ENCODE results near the gene ZNF430.
"Not testable (repeated sequence)": the region's sequence is repeated elsewhere in the genome, so short reads cannot be mapped to it uniquely, and the experiment has no call there.

ZNF430 gene

DNA sequence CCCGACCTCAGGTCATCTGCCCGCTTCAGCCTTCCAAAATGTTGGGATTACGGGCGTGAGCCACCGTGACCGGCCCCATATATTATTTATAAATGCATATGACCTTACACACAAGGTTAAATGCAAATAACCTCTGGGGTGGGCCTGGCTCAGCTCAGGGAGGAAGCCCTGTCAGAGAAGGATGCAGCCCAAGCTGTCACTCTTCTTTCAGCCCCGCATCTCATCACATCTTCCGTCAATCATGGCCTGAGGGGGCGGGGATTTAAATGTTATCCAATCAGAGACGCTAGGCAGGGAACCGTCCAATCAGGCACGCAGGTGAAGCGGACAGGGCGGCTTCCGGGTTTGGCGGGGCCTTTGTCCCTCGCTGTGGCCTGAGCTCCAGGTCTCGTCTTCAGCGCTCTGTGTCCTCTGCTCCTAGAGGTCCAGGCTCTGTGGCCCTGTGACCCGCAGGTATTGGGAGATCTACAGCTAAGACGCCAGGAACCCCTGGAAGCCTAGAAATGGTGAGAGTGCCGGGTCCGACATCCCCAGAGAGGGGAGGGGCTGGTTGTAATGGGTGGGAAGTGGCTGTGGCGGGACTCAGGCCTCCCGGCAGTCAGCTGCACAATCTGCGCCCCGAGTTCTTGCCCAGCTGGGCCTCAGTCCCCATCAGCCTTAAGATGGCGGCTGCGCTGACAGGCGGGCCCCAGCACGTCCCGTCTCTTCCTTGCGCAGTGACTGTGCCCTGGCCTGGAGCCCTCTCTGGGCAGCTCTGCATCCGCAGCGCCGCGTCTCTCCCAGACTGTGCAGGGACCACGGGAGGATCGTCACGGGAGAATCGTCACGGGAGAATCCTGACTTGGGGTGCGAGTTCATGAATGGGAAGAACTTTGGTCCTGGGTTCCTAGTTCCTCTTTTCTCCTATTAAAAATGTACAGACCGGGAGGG is at the start of gene ZNF430:
Gene ZNF430, plus strand, starts transcription at position 360 of the 930 bp plus-strand sequence. Its CDS starts 144 bp downstream, at position 504.
- peak; percentile 97 for DNase-seq (ENCODE audit: low spot score)

DNA sequence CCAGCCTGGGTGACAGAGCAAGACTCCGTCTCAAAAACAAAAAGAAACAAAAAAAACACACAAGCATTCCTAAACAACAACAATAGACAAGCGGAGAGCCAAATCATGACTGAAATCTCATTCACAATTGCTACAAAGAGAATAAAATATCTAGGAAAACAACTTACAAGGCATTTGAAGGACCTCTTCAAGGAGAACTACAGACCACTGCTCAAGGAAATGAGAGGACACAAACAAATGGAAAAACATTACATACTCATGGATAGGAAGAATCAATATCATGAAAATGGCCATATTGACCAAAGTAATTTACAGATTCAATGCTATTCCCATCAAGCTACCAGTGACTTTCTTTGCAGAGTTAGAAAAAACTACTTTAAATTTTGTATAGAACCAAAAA is 27.7 kb upstream of the ZNF430 start:
- DNase-seq (ENCODE audit: low spot score) = not testable (repeated sequence)

DNA sequence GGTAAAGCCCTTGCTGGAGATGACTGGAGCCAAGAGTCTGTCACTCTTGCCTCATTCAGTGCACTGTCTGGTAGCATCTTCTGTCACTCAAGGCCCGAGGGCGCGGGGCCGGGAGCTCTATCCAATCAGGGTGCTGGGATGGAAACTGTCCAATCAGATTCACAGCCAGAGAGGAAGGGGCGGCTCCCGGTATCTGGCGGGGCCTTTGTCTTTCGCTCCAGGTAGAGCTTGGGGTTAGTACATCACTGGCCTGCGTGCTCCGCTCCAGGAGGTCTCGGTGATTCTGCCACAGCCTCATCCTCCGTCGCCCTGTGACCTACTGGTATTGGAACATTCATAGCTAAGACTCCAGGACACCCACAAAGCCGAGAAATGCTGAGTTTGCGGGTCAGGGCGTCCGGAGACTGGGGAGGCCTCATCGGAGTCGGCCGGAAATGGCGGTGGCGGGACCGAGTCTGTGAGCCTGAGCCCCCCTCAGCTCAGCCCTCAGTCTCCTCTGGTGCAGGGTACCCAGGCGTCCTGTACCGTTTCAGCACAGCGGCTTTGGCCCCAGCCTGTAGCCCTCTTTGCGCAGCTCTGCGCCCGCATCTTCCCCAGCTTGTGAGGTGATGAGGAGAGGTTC is 20.6 kb upstream of the ZNF430 start:
- DNase-seq (ENCODE audit: low spot score) = peak; percentile 96

DNA sequence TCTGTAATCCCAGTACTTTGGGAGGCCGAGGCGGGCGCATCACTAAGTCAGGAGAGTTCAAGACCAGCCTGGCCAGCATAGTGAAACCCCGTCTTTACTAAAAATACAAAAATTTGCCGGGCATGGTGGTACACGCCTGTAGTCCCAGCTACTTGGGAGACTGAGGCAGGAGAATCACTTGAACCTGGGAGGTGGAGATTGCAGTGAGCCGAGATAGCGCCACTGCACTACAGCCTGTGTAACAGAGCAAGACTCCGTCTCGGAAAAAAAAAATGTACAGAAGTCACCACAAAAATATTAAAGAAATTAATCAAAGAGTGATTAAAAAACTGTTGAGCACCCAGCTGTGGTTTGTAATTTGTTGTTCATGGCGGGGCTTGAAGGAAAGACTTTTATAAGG is 781 bp downstream of the ZNF430 start:
- not testable (repeated sequence) for DNase-seq (ENCODE audit: low spot score)

DNA sequence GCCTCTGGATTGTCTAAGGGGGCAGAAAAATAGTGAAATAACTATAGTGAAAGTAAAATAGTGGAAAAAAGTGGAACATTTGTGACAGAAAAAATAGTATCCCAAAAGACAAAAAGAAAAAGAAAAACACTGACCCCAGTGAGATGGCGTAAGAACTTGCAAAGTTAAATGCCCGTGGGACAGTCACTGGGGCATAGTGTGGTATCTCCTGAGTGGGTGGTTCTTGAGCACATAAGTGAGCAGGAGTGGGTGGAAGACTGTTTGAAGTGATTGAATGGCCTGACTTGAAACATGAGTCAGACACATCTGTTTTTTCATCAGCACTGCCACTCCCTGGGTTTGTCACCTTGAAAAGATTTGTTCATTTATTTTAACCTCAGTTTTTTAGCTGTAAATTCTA is 2.5 kb downstream of the ZNF430 start:
- DNase-seq (ENCODE audit: low spot score) = peak; percentile 42

DNA sequence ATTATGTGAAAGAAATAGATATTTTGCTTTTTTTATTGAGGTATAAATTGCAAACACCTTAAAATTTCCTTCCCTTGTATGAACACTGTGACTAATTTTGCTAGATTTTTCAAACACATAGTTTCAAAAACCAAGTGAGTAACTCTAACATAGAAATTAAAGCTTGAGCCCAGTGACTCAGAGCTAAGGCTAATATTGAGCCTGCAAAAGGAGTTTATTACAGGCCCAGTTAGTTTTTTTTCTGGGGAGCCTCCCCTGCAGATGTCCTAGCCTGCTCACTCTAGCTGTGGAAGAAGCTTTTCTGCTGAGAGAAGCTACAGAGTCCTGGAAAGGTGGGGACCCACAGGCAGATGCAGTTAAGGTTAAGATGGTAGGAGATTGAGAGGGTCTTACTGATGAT is 3.4 kb downstream of the ZNF430 start:
- no peak for DNase-seq (ENCODE audit: low spot score)

DNA sequence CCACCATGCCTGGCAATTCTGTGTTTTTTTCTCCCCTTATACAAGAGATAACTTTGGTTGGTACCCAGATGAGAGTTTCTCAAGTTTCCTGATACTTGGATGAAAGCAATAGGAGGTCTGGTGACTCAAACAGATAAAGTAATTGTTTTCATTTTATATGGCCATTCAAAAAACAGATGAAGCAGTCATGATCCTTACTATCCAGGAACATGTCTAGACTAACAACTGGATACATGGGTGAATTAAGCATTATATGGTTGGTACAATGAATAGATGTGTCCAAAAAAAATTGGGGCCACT is 8.5 kb downstream of the ZNF430 start:
- no peak for DNase-seq (ENCODE audit: low spot score)

DNA sequence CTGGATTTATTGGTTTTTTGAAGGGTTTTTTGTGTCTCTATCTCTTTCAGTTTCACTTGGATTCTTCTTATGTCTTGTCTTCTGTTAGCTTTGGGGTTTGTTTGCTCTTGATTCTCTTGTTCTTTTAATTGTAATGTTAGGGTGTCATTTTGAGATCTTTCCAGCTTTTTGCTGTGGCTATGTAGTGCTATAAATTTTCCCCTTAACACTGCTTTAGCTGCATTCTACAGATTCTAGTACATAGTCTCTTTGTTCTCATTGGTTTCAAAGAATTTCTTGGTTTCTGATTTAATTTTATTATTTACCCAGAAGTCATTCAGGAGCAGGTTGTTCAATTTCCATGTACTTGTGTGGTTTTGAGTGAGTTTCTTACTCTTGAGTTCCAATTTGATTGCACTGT is 24.6 kb downstream of the ZNF430 start:
- no peak for DNase-seq (ENCODE audit: low spot score)

DNA sequence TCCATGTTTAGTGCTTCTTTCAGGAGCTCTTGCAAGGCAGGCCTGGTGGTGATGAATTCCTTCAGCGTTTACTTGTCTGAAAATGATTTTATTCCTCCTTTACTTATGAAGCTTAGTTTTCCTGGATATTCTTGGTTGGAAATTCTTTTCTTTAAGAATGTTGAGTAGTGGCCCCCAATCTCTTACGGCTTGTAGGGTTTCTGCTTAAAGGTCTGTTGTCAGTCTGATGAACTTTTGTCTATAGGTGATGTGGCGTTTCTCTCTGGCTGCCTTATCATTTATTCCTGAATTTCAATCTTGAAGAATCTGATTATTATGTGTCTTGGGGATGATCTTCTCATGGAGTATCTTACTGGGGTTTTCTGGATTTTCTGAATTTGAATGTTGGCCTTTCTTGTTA is 26.0 kb downstream of the ZNF430 start:
- no peak for DNase-seq (ENCODE audit: low spot score)

DNA sequence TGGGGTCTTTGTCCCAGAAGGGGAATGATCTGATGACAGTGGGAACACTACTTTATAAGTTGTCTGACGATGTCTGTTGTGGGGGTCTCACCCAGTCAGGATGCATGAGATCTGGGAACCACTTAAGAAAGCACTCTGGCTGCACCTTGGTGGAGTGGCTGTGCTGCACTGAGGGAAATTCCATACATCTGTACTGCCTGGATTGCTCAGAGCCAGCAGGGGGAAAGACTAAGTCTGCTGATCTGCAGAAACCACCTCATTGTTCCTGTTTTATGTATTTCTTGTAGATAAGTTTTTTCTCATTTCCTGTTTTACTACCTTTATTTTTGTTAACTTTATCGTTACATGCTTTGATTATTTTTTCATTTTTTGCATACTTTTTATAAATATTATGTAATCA is 27.3 kb downstream of the ZNF430 start:
- no peak for DNase-seq (ENCODE audit: low spot score)

DNA sequence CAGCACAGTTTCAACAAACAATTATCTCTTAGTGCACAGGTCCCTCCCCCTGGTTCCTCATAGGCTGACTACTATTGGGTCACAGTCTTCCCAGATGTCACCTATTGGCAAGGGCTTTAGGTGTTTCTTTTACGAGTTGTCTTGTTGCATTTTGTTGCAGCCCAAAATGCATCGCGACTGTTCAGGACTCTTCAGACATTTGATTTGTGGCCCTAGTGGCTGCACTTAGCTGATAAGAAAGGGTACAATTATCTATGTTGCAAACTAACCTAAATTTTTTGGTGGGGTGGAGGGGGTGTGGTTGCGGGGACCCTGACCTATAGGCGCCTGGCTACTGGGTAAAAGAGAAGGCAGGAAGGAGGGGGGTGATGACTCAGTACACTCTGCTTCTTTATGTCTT is 32.4 kb downstream of the ZNF430 start:
- DNase-seq (ENCODE audit: low spot score) = no peak

DNA sequence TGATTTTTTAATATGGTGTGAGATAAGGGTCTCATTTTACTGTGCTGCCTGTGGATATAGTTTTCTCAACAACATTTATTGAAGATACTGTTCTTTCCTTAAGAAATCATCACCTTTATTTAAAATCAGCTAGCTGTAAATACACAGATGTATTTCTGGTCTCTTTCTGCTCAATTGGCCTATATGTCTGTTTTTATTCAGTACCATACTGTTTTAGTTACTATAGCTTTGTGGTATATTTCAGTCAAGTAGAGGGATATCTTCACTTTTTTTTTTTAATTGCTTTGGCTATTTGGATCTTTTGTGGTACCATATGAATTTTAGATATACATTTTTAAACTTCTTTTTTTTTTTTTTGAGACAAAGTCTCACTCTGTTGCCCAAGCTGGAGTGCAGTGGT is 44.9 kb downstream of the ZNF430 start:
- DNase-seq (ENCODE audit: low spot score) = no peak

DNA sequence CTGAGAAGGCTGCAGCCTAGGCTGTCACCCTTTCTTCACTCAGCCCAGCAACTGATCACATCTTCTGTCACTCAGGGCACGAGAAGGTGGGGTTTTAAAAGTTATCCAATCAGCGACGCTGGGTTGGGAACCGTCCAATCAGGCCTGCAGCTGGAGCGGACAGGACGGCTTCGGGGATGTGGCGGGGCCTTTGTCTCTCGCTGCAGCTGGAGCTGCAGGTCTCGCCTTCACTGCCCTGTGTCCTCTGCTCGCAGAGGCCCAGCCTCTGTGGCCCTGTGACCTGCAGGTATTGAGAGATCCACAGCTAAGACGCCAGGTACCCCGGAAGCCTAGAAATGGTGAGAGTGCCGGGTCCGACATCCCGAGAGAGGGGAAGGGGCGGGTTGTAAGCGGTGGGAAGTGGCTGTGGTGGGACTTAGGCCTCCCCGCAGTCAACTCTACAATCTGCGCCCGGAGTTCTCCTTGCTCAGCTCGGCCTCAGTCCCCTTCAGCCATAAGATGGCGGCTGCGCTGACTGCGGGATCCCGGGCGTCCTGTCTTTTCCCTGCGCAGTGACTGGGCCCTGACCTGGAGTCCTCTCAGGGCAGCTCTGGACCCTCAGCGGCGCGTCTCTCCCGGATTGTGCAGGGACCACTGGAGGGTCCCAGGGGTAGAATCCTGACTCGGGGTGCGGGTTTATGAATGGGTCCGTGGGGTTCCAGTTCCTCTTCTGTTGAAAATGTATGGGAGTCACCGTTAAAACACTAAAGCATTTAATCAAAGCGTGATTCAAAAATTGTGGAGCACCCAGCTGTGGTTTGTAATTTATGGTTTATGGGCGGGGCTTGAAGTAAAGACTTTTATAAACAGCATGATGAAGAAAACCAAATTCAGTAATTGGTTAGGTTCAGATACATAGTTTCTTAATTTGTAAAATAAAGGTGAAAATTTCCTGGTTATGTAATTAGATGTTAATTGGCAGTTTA is 61.8 kb downstream of the ZNF430 start, which contains the start of gene ZNF714:
Gene ZNF714, plus strand, starts transcription at position 193 of the 965 bp plus-strand sequence. CDS start 16,066 bp downstream, outside the sequence.
- DNase-seq (ENCODE audit: low spot score) = peak; percentile 92

DNA sequence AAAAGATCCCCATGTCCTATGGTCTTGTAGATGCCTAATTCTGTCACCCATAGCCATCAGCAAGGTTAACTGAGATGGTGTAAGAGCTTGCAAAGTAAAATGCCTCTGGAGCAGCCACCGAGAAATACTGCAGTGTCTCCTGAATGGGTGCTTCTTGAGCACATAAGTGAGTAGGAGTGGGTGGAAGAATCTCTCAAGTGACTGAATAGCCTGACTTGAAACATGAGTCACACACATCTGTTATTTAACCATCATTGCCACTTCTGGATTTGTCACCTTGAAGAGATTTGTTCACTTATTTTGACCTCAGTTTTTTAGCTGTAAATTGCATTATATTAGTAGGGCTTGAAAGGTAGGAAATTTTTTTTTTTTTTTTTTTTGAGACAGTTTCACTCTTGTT is 63.9 kb downstream of the ZNF430 start:
- peak; percentile 64 for DNase-seq (ENCODE audit: low spot score)

DNA sequence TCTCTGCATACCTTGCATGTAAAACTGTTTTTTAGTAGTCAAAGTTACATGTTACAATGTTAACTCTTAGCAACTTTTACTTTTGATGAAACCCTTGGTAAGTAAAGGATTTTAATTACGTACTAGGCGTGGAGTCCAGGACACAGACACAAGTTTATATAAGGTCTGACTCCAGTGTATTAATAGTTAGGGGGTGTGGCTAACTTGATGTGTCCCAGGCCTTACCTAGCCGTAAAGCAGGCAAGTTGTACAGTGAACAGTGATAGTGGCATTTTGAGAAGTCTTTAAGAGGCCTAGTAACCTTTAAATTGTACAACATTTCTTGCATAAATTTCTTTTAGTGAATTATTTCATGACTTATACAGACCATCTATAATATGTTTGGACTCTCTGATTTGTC is 67.4 kb downstream of the ZNF430 start:
- DNase-seq (ENCODE audit: low spot score) = no peak

DNA sequence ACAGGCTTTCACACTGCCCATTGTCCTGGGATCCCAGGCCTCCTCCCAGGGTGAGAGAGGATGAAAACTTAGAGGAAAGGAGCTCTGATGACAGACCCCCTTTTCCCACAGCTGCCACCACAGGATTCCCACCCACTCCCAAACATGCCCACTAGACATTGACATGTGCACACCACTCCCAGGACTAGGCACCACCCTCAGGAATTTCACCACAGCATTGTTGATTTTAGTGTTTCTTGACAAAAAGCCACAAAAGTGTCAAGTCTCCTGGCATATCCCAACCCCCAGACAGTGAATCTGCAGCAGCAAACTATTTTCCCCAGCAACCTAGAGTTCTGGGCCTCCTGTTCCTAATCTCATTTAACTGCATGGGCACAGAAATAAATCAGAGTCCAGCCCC is 71.7 kb downstream of the ZNF430 start:
- no peak for DNase-seq (ENCODE audit: low spot score)

DNA sequence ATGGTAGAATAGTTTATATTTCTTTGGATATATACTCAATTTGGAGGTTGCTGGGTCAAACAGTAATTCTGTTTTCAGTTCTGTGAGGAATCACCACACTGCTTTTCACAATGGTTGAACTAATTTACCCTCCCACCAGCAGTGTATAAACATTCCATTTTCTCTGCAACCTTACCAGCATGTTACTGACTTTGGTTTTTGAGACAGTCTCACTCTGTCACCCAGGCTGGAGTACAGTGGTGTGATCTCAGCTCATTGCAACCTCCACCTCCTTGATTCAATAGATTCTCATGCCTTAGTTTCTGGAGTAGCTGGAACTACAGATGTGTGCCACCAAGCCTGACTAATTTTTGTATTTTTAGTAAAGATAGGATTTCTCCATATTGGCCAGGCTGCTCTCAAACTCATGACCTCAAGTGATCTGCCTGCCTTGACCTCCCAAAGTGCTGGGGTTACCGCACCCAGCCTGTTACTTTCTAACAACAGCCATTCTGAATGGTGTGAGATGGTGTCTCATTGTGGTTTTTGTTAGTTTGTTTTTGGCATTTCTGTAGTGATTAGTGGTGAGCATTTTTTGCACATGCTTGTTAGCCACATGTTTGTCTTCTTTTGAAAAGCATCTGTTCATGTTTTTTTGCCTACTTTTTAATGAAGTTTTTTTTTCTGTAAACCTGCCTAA is 74.0 kb downstream of the ZNF430 start:
- no peak for DNase-seq (ENCODE audit: low spot score)

DNA sequence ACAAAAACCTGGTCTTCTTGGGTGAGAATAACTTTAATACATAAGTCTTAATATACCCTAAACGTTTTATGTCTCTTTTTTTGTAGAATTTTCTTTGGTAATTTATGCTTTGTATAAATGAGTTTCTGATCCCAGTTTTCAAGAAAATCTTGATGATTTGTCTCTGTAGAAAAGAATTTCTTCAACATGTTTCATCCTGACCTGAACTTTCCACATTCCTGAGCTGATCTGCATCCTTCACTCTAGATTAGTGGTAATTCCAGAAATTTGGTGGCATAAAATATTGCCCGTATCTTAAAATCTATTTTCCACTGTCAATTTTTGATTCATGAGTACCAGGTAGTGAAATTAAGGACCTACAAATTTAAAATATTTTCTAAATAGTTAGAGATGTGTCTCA is 77.8 kb downstream of the ZNF430 start:
- DNase-seq (ENCODE audit: low spot score) = no peak

DNA sequence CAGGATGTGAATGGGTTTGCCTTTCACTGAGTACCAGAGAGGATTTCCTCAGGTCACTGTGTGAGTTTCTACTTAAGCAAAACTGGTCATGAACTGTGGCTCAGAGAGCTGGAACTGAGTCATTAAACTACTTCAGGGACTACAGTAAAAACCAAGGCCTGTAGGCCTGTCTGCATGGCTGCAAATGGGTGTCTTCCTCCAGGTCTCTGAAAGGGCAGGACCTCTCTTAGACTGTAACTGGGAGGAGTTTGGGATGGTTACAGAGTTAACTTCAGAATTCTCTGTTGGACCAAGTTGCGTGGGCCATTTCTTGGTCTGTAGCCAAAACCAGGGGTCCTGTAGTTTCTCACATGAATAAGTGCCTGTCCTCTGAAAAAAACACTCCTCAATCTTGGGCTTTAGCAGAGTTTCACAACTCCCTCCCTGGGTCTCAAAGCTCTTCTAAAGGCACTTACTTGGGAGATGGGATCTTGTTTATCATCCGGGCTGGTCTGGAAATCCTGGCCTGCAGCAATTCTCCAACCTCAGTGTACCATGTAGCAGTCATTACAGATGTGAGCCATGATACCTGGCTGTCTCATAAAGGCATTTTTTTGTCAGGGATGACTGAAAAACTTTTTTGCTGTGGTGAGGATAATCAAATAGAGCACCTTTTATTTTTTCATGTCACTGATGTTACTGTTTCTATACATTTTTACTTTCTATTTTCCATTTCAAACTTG is 81.2 kb downstream of the ZNF430 start:
- no peak for DNase-seq (ENCODE audit: low spot score)

DNA sequence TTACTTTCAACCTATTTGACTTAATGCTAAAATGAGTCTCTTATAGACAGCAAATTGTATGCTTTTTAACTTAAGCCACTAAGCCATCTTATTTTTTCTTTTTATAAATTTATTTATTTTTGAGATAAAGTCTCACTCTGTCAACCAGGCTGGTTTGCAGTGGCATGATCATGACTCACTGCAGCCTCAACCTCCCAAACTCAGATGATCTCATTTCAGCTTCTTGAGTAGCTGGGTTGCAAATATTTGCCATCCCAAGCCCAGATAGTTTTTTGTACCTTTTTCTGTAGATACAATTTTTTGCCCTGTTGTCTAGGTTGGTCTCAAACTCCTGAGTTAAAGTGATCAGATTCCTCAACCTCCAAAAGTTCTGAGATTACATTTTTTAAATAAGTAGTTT is 88.7 kb downstream of the ZNF430 start:
- DNase-seq (ENCODE audit: low spot score) = no peak
